Measurements from ENCODE around the gene RNF44.
"Not testable (repeated sequence)": the region's sequence is repeated elsewhere in the genome, so short reads cannot be mapped to it uniquely, and the experiment has no call there.

The RNF44 gene

GRCh38 chr5:176553260-176554085 is 16.3 kb upstream of the RNF44 start:
- Histone ChIP-seq H3K79me2 (ENCODE audit: insufficient read depth, low read length) (no peaks in the 10 kb centered on the region), H3K4me3 (ENCODE audit: low read depth in 1 of 2, low read length in 2 of 2) (no peak overlapping the region), H3K4me2 (ENCODE audit: insufficient read depth, low read length) (no peak overlapping the region), H3K9me3 (ENCODE audit: insufficient read depth, low read length, severe bottlenecking) (no peaks in the 10 kb centered on the region), H3K27ac (ENCODE audit: low read length) (no peak overlapping the region), H4K20me1 (ENCODE audit: insufficient read depth, low read length) (no peaks in the 10 kb centered on the region), H3K27me3 (ENCODE audit: insufficient read depth, low read length, poor library complexity) (no peaks in the 10 kb centered on the region), H3K4me1 (ENCODE audit: insufficient read depth, low read length) (no peaks in the 10 kb centered on the region), H2AFZ (ENCODE audit: low read depth, low read length) (no peak overlapping the region), H3K36me3 (ENCODE audit: insufficient read depth, low read length) (no peaks in the 10 kb centered on the region), H3K9ac (ENCODE audit: low read depth, low read length) (no peak overlapping the region)
- TF ChIP-seq CTCF (IDR thresholded peaks at IDR 0.05; ENCODE audit: borderline replicate concordance, extremely low read depth, low read length, poor library complexity, severe bottlenecking): no peak
- TF ChIP-seq EZH2 (IDR thresholded peaks at IDR 0.05; ENCODE audit: borderline replicate concordance, low read depth, low read length, severe bottlenecking): no peak
- no peak for ATAC-seq (ENCODE audit: insufficient read depth, low read depth)
- DNase-seq: no peak

- DNase-seq: no peak
- H3K4me3 ChIP-seq (ENCODE audit: low read depth in 1 of 2, low read length in 2 of 2): no peak overlapping the region
- no peak overlapping the region for H3K9ac ChIP-seq (ENCODE audit: low read depth, low read length)
- no peaks in the 10 kb centered on the region for H3K4me1 ChIP-seq (ENCODE audit: insufficient read depth, low read length)
- H2AFZ ChIP-seq (ENCODE audit: low read depth, low read length): no peak overlapping the region
- no peak for TF ChIP-seq EZH2 (IDR thresholded peaks at IDR 0.05; ENCODE audit: borderline replicate concordance, low read depth, low read length, severe bottlenecking)
- no peak for TF ChIP-seq CTCF (IDR thresholded peaks at IDR 0.05; ENCODE audit: borderline replicate concordance, extremely low read depth, low read length, poor library complexity, severe bottlenecking)
- no peaks in the 10 kb centered on the region for H3K27me3 ChIP-seq (ENCODE audit: insufficient read depth, low read length, poor library complexity)
- no peak overlapping the region for H3K27ac ChIP-seq (ENCODE audit: low read length)
- no peaks in the 10 kb centered on the region for H3K9me3 ChIP-seq (ENCODE audit: insufficient read depth, low read length, severe bottlenecking)
- ATAC-seq (ENCODE audit: insufficient read depth, low read depth): no peak
- H4K20me1 ChIP-seq (ENCODE audit: insufficient read depth, low read length): no peaks in the 10 kb centered on the region
- no peaks in the 10 kb centered on the region for H3K36me3 ChIP-seq (ENCODE audit: insufficient read depth, low read length)
- no peak overlapping the region for H3K4me2 ChIP-seq (ENCODE audit: insufficient read depth, low read length)
- no peaks in the 10 kb centered on the region for H3K79me2 ChIP-seq (ENCODE audit: insufficient read depth, low read length)
Measured at GRCh38 chr5:176552332-176552869, 15.2 kb upstream of the RNF44 start.

GRCh38 chr5:176550937-176551336 is 13.7 kb upstream of the RNF44 start:
- not testable (repeated sequence) for H2AFZ ChIP-seq (ENCODE audit: low read depth, low read length); H3K36me3 ChIP-seq (ENCODE audit: insufficient read depth, low read length); H4K20me1 ChIP-seq (ENCODE audit: insufficient read depth, low read length); H3K9me3 ChIP-seq (ENCODE audit: insufficient read depth, low read length, severe bottlenecking); DNase-seq; H3K9ac ChIP-seq (ENCODE audit: low read depth, low read length); H3K4me3 ChIP-seq (ENCODE audit: low read depth in 1 of 2, low read length in 2 of 2); H3K4me2 ChIP-seq (ENCODE audit: insufficient read depth, low read length); H3K27ac ChIP-seq (ENCODE audit: low read length); ATAC-seq (ENCODE audit: insufficient read depth, low read depth); H3K4me1 ChIP-seq (ENCODE audit: insufficient read depth, low read length); H3K79me2 ChIP-seq (ENCODE audit: insufficient read depth, low read length); H3K27me3 ChIP-seq (ENCODE audit: insufficient read depth, low read length, poor library complexity)

GRCh38 chr5:176550275-176550831 is 13.2 kb upstream of the RNF44 start:
- no peak overlapping the region for H2AFZ ChIP-seq (ENCODE audit: low read depth, low read length)
- TF ChIP-seq EZH2 (IDR thresholded peaks at IDR 0.05; ENCODE audit: borderline replicate concordance, low read depth, low read length, severe bottlenecking): no peak
- TF ChIP-seq CTCF (IDR thresholded peaks at IDR 0.05; ENCODE audit: borderline replicate concordance, extremely low read depth, low read length, poor library complexity, severe bottlenecking): no peak
- ATAC-seq (ENCODE audit: insufficient read depth, low read depth) (no peak), DNase-seq (no peak)
- H3K4me1 ChIP-seq (ENCODE audit: insufficient read depth, low read length): no peaks in the 10 kb centered on the region
- no peak overlapping the region for H3K27ac ChIP-seq (ENCODE audit: low read length)
- no peaks in the 10 kb centered on the region for H3K36me3 ChIP-seq (ENCODE audit: insufficient read depth, low read length)
- peaks cover 4% of the 10 kb centered on the region for H3K27me3 ChIP-seq (ENCODE audit: insufficient read depth, low read length, poor library complexity)
- H3K9ac ChIP-seq (ENCODE audit: low read depth, low read length): no peak overlapping the region
- no peaks in the 10 kb centered on the region for H4K20me1 ChIP-seq (ENCODE audit: insufficient read depth, low read length)
- no peak overlapping the region for H3K4me2 ChIP-seq (ENCODE audit: insufficient read depth, low read length)
- H3K9me3 ChIP-seq (ENCODE audit: insufficient read depth, low read length, severe bottlenecking): no peaks in the 10 kb centered on the region
- H3K4me3 ChIP-seq (ENCODE audit: low read depth in 1 of 2, low read length in 2 of 2): no peak overlapping the region
- H3K79me2 ChIP-seq (ENCODE audit: insufficient read depth, low read length): no peaks in the 10 kb centered on the region
